ENCODE results near the gene TERT. TPM values are rescaled to one million over a fixed set of nuclear protein-coding genes. Genes with fewer than 3 reads are reported as not detected.

Gene TERT
- total and polyA plus RNA-seq, 2 of the 13 experiments (the other 11 are each of a cell fraction or from before 2014, with no cell fraction given): 4.3 to 5.9 TPM

- TF ChIP-seq ARNT2 (CRISPR knock-in tag; IDR thresholded peaks at IDR 0.05; ENCODE audit: low read depth) (0 out of 2 replicates have a peak, but pooled peaks have one; percentile 35), NFKB2 (CRISPR knock-in tag; IDR thresholded peaks at IDR 0.05; ENCODE audit: borderline replicate concordance) (no peak), KAT7 (CRISPR knock-in tag; IDR thresholded peaks at IDR 0.05; ENCODE audit: borderline replicate concordance) (no peak), MYC (CRISPR knock-in tag; IDR thresholded peaks at IDR 0.05; ENCODE audit: borderline replicate concordance) (peak; percentile 43; the same call in 1 of the 2 replicates), MED13 (CRISPR knock-in tag; IDR thresholded peaks at IDR 0.05) (no peak), ZNF256 (CRISPR knock-in tag; conservative IDR thresholded peaks at IDR 0.05) (no peak), ZNF841 (CRISPR knock-in tag; IDR thresholded peaks at IDR 0.05; ENCODE audit: borderline replicate concordance) (no peak), ZSCAN21 (CRISPR knock-in tag; IDR thresholded peaks at IDR 0.05; ENCODE audit: borderline replicate concordance) (0 out of 2 replicates have a peak, but pooled peaks have one; percentile 36), REXO4 (CRISPR knock-in tag; IDR thresholded peaks at IDR 0.05; ENCODE audit: borderline replicate concordance) (no peak), ZSCAN20 (CRISPR knock-in tag; IDR thresholded peaks at IDR 0.05; ENCODE audit: borderline replicate concordance) (no peak), KMT2B (CRISPR knock-in tag; IDR thresholded peaks at IDR 0.05) (no peak), KLF11 (CRISPR knock-in tag; IDR thresholded peaks at IDR 0.05) (no peak), DMAP1 (CRISPR knock-in tag; IDR thresholded peaks at IDR 0.05) (0 out of 2 replicates have a peak, but pooled peaks have one; percentile 23), ZEB1 (IDR thresholded peaks at IDR 0.05; ENCODE audit: insufficient replicate concordance, low read depth) (no peak), TGIF2 (CRISPR knock-in tag; IDR thresholded peaks at IDR 0.05) (0 out of 2 replicates have a peak, but pooled peaks have one; percentile 37), ZNF30 (CRISPR knock-in tag; IDR thresholded peaks at IDR 0.05) (no peak), ZNF335 (CRISPR knock-in tag; IDR thresholded peaks at IDR 0.05) (no peak), FUBP1 (CRISPR knock-in tag; IDR thresholded peaks at IDR 0.05; ENCODE audit: borderline replicate concordance) (no peak), ZNF207 (IDR thresholded peaks at IDR 0.05; ENCODE audit: borderline replicate concordance) (no peak), GABPA (IDR thresholded peaks at IDR 0.05; ENCODE audit: low read depth, low read length) (peak; percentile 51; the same call in 1 of the 2 replicates), GABPA (CRISPR knock-in tag; IDR thresholded peaks at IDR 0.05; ENCODE audit: low read depth) (peak; percentile 77), ZFP1 (CRISPR knock-in tag; IDR thresholded peaks at IDR 0.05) (no peak), REST (IDR thresholded peaks at IDR 0.05; ENCODE audit: borderline replicate concordance in 1 of 2, low read depth in 1 of 2, low read length in 2 of 2) (no peak), PRMT3 (CRISPR knock-in tag; IDR thresholded peaks at IDR 0.05; ENCODE audit: borderline replicate concordance, low read depth) (no peak), BATF2 (CRISPR knock-in tag; IDR thresholded peaks at IDR 0.05) (no peak), ZMYM4 (CRISPR knock-in tag; IDR thresholded peaks at IDR 0.05) (no peak)
Observed at GRCh38 chr5:1294835-1295649, at the start of gene TERT (continued).

Measured in HepG2 (cell line).